Common myeloid progenitor, CD34-positive (primary cell): Measurements from ENCODE around the gene ADARB2.

Experiments used
- CTCF ChIA-PET: fragments of 350-600 bp; sonication (Branson Sonifier 250); formaldehyde crosslinking; loops from one replicate; lab custom pipeline; 2021; ENCODE audit warnings: antibody characterized with exemption; lab: Charles Lee
- POLR2A ChIA-PET: fragments of 350-600 bp; sonication (Branson Sonifier 250); formaldehyde crosslinking; loops from one replicate; lab custom pipeline; 2021; ENCODE audit warnings: antibody characterized with exemption; lab: Charles Lee
- DNase-seq, 3 donors: peaks; one replicate each; pipeline versions ENCODE4 v3.0.0 to v3.0.0-alpha.2; 2013
- H3K27ac ChIP-seq, 2 experiments: 1 replicate in 1 of 2; 2 replicates in 1 of 2; pipeline ENCODE4 v1.7.0; 2013; ENCODE audit warnings: inconsistent platforms in 2 of 2, low read length in 2 of 2, mild to moderate bottlenecking in 2 of 2, low read depth in 1 of 2, moderate library complexity in 1 of 2; ENCODE audit not compliant: severe bottlenecking in 2 of 2, insufficient read depth in 1 of 2, poor library complexity in 1 of 2
- H3K27me3 ChIP-seq, 5 experiments: replicated peaks in 2 of 5; 1 replicate in 3 of 5; 2 replicates in 2 of 5; pipeline versions ENCODE4 v1.6.1 to v1.7.0; 2013; ENCODE audit warnings: low read length in 4 of 5, mild to moderate bottlenecking in 2 of 5, moderate library complexity in 2 of 5, inconsistent platforms in 1 of 5; ENCODE audit not compliant: insufficient read depth in 5 of 5, control insufficient read depth in 4 of 5
- H3K36me3 ChIP-seq, 4 experiments: 1 replicate in 2 of 4; 2 replicates in 2 of 4; pipeline versions ENCODE4 v1.6.1 to v1.7.0; 2013; ENCODE audit warnings: low read length in 3 of 4, control low read depth in 1 of 4, mild to moderate bottlenecking in 1 of 4; ENCODE audit not compliant: control insufficient read depth in 4 of 4, insufficient read depth in 4 of 4
- H3K4me1 ChIP-seq, 4 experiments: 1 replicate in 3 of 4; 2 replicates in 1 of 4; pipeline versions ENCODE4 v1.6.1 to v1.7.1; 2013; ENCODE audit warnings: low read length in 3 of 4, mild to moderate bottlenecking in 3 of 4, control low read depth in 1 of 4, inconsistent platforms in 1 of 4, moderate library complexity in 1 of 4; ENCODE audit not compliant: control insufficient read depth in 4 of 4, insufficient read depth in 4 of 4; ENCODE audit errors: control extremely low read depth in 1 of 4
- H3K4me3 ChIP-seq, 7 experiments: 1 replicate in 4 of 7; 2 replicates in 3 of 7; pipeline versions ENCODE4 v1.5.1 to v1.7.0; 2013; ENCODE audit warnings: mild to moderate bottlenecking in 7 of 7, low read length in 6 of 7, moderate library complexity in 6 of 7, inconsistent platforms in 2 of 7, low read depth in 2 of 7, control low read depth in 1 of 7; ENCODE audit not compliant: insufficient read depth in 4 of 7, control insufficient read depth in 1 of 7; ENCODE audit errors: extremely low read depth in 1 of 7
- H3K9me3 ChIP-seq, 5 experiments: 1 replicate in 4 of 5; 2 replicates in 1 of 5; pipeline versions ENCODE4 v1.6.1 to v1.7.1; 2013; ENCODE audit warnings: low read length in 4 of 5, mild to moderate bottlenecking in 2 of 5, inconsistent platforms in 1 of 5, low read depth in 1 of 5, moderate library complexity in 1 of 5; ENCODE audit not compliant: control insufficient read depth in 4 of 5, insufficient read depth in 2 of 5; ENCODE audit errors: control extremely low read depth in 1 of 5
- WGBS: methylation state at CpG from one replicate; pipeline ENCODE4 v1.1.5; 2013; ENCODE audit not compliant: insufficient coverage; 5-methylcytosine and 5-hydroxymethylcytosine counted together

Gene ADARB2

DNA sequence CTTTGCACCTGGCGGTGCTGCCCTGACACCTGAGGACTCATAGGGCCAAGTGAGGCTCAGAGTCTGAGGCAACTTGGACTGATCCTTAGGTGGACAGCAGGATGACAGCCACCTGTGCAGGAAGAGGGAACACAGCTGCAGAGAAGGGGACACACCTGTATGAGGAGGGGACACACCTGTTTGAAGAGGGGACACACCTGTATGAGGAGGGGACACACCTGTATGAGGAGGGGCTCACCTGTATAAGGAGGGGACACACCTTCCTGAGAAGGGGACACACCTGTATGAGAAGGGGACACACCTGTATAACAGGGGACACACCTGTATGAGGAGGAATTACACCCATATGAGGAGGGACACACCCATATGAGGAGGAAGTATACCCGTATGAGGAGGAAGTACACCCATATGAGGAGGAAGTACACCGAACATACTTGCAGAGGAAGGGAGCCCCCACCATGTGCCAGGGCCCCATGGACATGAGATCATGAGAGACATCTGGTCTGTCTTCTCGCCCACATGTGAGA lies 285.9 kb downstream of the ADARB2 start:
- WGBS = 73% methylated on average over 4 of the region's 4 CpGs
- Histone ChIP-seq H3K27me3 (no peaks in the 10 kb centered on the region), H3K36me3 (no peaks in the 10 kb centered on the region), H3K4me1 (no peaks in the 10 kb centered on the region), H3K9me3 (no peaks in the 10 kb centered on the region), H3K27ac (no peak overlapping the region), H3K4me3 (no peak overlapping the region)
- POLR2A ChIA-PET = no interaction called here
- no peak for DNase-seq
- CTCF ChIA-PET = no interaction called here

DNA sequence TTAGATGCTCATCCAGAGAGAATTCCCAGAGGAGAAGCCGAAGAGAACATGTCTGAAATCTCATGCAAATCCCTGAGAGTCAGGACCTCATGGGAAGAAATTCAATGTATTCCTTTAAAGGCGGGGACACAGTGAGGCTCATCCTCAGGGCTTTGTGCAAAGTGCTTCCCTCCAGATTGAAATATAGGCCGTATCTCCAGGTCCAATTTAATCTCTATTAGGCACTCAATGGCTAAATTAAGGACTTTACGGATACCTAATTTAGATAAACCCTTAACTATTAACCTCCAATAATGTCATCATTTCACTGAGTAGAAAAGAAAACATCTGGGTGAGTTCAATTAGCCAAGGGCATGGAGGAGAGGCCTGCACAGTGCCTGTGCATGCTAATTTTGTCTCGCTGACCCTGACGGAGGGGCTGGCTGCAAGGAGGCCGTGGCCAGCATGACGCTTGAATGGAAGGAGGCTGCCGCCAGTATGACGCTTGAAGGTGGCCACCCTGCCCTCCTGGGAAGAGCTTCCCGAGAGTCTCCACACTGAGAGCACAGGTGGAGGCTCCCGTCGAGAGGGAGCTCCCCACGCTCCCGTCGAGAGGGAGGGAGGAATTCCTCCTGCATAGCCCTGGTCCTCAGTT lies 287.6 kb downstream of the ADARB2 start:
- POLR2A ChIA-PET = no interaction called here
- DNase-seq = no peak
- Histone ChIP-seq H3K27me3 (no peaks in the 10 kb centered on the region), H3K4me3 (no peak overlapping the region), H3K9me3 (no peaks in the 10 kb centered on the region), H3K36me3 (no peaks in the 10 kb centered on the region), H3K4me1 (no peaks in the 10 kb centered on the region), H3K27ac (no peak overlapping the region)
- WGBS = 81% methylated on average over 12 of the region's 16 CpGs
- CTCF ChIA-PET = no interaction called here

DNA sequence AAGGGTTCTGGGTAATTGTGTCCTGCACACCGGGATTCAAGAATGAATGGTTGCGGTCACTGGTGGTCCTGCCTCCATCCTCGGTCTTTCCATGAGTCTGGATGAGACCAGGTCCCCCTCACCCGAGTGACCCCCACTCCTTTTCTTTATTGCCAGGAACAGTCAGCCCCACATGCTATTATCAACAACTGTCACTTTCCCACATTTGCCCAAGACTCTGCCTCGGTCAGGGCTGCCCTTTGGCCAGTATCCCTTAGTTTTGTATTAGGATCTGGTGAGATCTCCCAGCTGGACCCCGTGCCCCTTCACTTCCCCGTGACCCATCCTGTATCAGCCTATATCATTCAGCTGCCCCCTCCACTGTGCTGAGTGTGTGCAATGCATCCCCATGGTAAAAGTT lies 288.3 kb downstream of the ADARB2 start:
- POLR2A ChIA-PET = no interaction called here
- Histone ChIP-seq H3K4me1 (no peaks in the 10 kb centered on the region), H3K36me3 (no peaks in the 10 kb centered on the region), H3K27ac (no peak overlapping the region), H3K4me3 (no peak overlapping the region), H3K27me3 (no peaks in the 10 kb centered on the region), H3K9me3 (no peaks in the 10 kb centered on the region)
- CTCF ChIA-PET = interaction anchor here (0.8 kb wide), 1 partner anchor 8 kb away, joined by 3 read pairs; no protein-coding TSS in a partner anchor
- DNase-seq = no peak
- WGBS = 95% methylated on average over 5 of the region's 7 CpGs

DNA sequence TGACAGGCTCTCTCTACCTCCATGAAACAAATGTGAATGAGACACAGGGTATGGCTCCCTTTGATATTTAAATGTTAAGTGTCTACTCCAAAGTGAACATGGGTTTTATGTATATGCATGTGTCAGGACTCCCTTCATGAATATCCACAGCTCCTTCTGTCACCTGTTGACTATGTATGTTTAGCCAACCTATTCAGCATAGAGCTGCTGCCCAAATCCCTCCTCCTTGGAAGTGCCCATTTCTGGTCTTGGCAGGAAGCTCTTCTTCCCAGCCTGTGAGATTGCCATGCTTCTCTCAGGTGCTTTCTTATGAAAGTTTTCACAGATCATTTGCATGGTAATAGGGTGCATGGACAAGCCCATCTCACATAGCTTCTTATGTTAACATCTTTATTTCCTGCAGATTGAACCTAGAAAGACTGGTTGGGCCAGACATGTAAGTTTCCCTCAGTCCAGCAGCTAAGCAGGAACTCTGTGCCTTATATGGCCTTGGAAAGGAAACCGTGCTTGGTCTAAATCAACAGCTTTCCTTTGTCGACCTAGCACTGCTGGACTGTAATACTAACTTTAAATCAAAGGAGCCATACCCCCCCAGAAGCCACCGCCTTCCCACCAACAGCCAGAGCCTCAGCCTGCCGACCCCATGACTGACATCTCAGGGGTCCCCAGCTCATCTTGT lies 288.9 kb downstream of the ADARB2 start:
- Histone ChIP-seq H3K9me3 (no peaks in the 10 kb centered on the region), H3K27me3 (no peaks in the 10 kb centered on the region), H3K27ac (no peak overlapping the region), H3K4me1 (no peaks in the 10 kb centered on the region), H3K4me3 (no peak overlapping the region), H3K36me3 (no peaks in the 10 kb centered on the region)
- CTCF ChIA-PET = interaction anchor here (0.8 to 1.3 kb wide), 2 partner anchors 9 to 15 kb away, joined by 3 read pairs; no protein-coding TSS in a partner anchor
- 69% methylated on average over 3 of the region's 4 CpGs for WGBS
- DNase-seq = no peak
- POLR2A ChIA-PET = no interaction called here

- Histone ChIP-seq H3K4me3 (no peak overlapping the region), H3K9me3 (no peaks in the 10 kb centered on the region), H3K27me3 (no peaks in the 10 kb centered on the region), H3K36me3 (no peaks in the 10 kb centered on the region), H3K27ac (no peak overlapping the region), H3K4me1 (peaks cover 0 to 3% (median 0%) of the 10 kb centered on the region in 4 experiments)
- 100% methylated on average over 2 of the region's 2 CpGs for WGBS
- ChIA-PET POLR2A (no interaction called here), CTCF (no interaction called here)
- no peak for DNase-seq
Measured at GRCh38 chr10:1444826-1445225, 292.5 kb downstream of the ADARB2 start.

GRCh38 chr10:1440897-1441296 lies 296.4 kb downstream of the ADARB2 start:
- ChIA-PET POLR2A (no interaction called here), CTCF (no interaction called here)
- Histone ChIP-seq H3K4me3 (no peak overlapping the region), H3K9me3 (no peaks in the 10 kb centered on the region), H3K36me3 (no peaks in the 10 kb centered on the region), H3K4me1 (peaks cover 0 to 3% (median 0%) of the 10 kb centered on the region in 4 experiments), H3K27ac (no peak overlapping the region), H3K27me3 (peaks cover 0 to 1% (median 0%) of the 10 kb centered on the region in 5 experiments)
- WGBS = 88% methylated on average over 1 of the region's 2 CpGs
- peak in 2 of 3 donors; percentile 34 for DNase-seq
